ENCODE measurements around the gene TDRD9. TPM values are rescaled to one million over a fixed set of nuclear protein-coding genes. Genes with fewer than 3 reads are reported as not detected.

TDRD9 gene
- total RNA-seq, 1 donor from 2014 or later, result 0.53 TPM

GRCh38 chr14:104030958-104031357 is 102.7 kb downstream of the TDRD9 start:
- Histone ChIP-seq H3K36me3 (ENCODE audit: control insufficient read depth, insufficient read depth, low read length) (no peaks in the 10 kb centered on the region), H3K27me3 (ENCODE audit: control insufficient read depth, insufficient read depth, low read length) (no peaks in the 10 kb centered on the region), H3K4me3 (ENCODE audit: low read depth, low read length) (no peak overlapping the region)
- FAIRE-seq (no peak), DNase-seq (ENCODE audit: low read depth) (no peak)
- no peak for TF ChIP-seq CTCF (IDR thresholded peaks at IDR 0.05; ENCODE audit: insufficient read depth, low read length, severe bottlenecking)

- H3K36me3 ChIP-seq (ENCODE audit: control insufficient read depth, insufficient read depth, low read length), result no peaks in the 10 kb centered on the region
- H3K27me3 ChIP-seq (ENCODE audit: control insufficient read depth, insufficient read depth, low read length), result no peaks in the 10 kb centered on the region
- no peak for TF ChIP-seq CTCF (IDR thresholded peaks at IDR 0.05; ENCODE audit: insufficient read depth, low read length, severe bottlenecking)
- FAIRE-seq (no peak), DNase-seq (ENCODE audit: low read depth) (no peak)
- no peak overlapping the region for H3K4me3 ChIP-seq (ENCODE audit: low read depth, low read length)
These were observed 103.1 kb downstream of the TDRD9 start for GRCh38 chr14:104031384-104031783.

GRCh38 chr14:104034976-104035699 is 106.9 kb downstream of the TDRD9 start:
- no peak for FAIRE-seq
- no peaks in the 10 kb centered on the region for H3K36me3 ChIP-seq (ENCODE audit: control insufficient read depth, insufficient read depth, low read length)
- DNase-seq (ENCODE audit: low read depth), result no peak
- H3K4me3 ChIP-seq (ENCODE audit: low read depth, low read length), result no peak overlapping the region
- no peak for TF ChIP-seq CTCF (IDR thresholded peaks at IDR 0.05; ENCODE audit: insufficient read depth, low read length, severe bottlenecking)
- peaks cover 3% of the 10 kb centered on the region for H3K27me3 ChIP-seq (ENCODE audit: control insufficient read depth, insufficient read depth, low read length)

GRCh38 chr14:104036212-104036611 is 108.0 kb downstream of the TDRD9 start:
- peak; percentile 7 for FAIRE-seq
- peaks cover 3% of the 10 kb centered on the region for H3K27me3 ChIP-seq (ENCODE audit: control insufficient read depth, insufficient read depth, low read length)

GRCh38 chr14:104037074-104037473 is 108.8 kb downstream of the TDRD9 start:
- no peak for FAIRE-seq

More at GRCh38 chr14:104036212-104036611, 108.0 kb downstream of the TDRD9 start:
- no peaks in the 10 kb centered on the region for H3K36me3 ChIP-seq (ENCODE audit: control insufficient read depth, insufficient read depth, low read length)
- TF ChIP-seq CTCF (IDR thresholded peaks at IDR 0.05; ENCODE audit: insufficient read depth, low read length, severe bottlenecking), result no peak
- DNase-seq (ENCODE audit: low read depth), result no peak
- no peak overlapping the region for H3K4me3 ChIP-seq (ENCODE audit: low read depth, low read length)

More at GRCh38 chr14:104037074-104037473, 108.8 kb downstream of the TDRD9 start:
- Histone ChIP-seq H3K27me3 (ENCODE audit: control insufficient read depth, insufficient read depth, low read length) (peaks cover 3% of the 10 kb centered on the region), H3K4me3 (ENCODE audit: low read depth, low read length) (no peak overlapping the region), H3K36me3 (ENCODE audit: control insufficient read depth, insufficient read depth, low read length) (no peaks in the 10 kb centered on the region)
- no peak for DNase-seq (ENCODE audit: low read depth)
- TF ChIP-seq CTCF (IDR thresholded peaks at IDR 0.05; ENCODE audit: insufficient read depth, low read length, severe bottlenecking), result no peak
